Parathyroid adenoma (tissue), 2 donors: ENCODE measurements around the gene LPP.

ENCODE experiments used
- H2AFZ ChIP-seq: fragments of 300-600 bp; sonication (generic); one replicate; pipeline ENCODE4 v1.7.0; 2017; ENCODE audit warnings: antibody characterized with exemption, mild to moderate bottlenecking
- H3K27ac ChIP-seq: fragments of 300-600 bp; sonication (generic); one replicate; pipeline ENCODE4 v1.7.0; 2017
- H3K27me3 ChIP-seq: fragments of 300-600 bp; sonication (generic); one replicate; pipeline ENCODE4 v1.7.0; 2017; ENCODE audit warnings: low read length; ENCODE audit not compliant: control insufficient read depth, insufficient read depth
- H3K36me3 ChIP-seq: fragments of 300-600 bp; sonication (generic); one replicate; pipeline ENCODE4 v1.7.0; 2017; ENCODE audit warnings: low read length; ENCODE audit not compliant: control insufficient read depth, insufficient read depth
- H3K4me1 ChIP-seq: fragments of 300-600 bp; sonication (generic); one replicate; pipeline ENCODE4 v1.7.0; 2017; ENCODE audit warnings: control low read depth
- H3K4me2 ChIP-seq: fragments of 300-600 bp; sonication (generic); one replicate; pipeline ENCODE4 v1.7.0; 2017; ENCODE audit warnings: low read length
- H3K4me3 ChIP-seq: fragments of 300-600 bp; sonication (generic); one replicate; pipeline ENCODE4 v1.7.0; 2017; ENCODE audit warnings: low read depth, low read length
- H3K79me2 ChIP-seq: fragments of 300-600 bp; sonication (generic); one replicate; pipeline ENCODE4 v1.7.0; 2017; ENCODE audit warnings: control low read depth
- H3K9ac ChIP-seq: fragments of 300-600 bp; sonication (generic); one replicate; pipeline ENCODE4 v1.7.0; 2017; ENCODE audit warnings: mild to moderate bottlenecking
- H3K9me3 ChIP-seq: fragments of 300-600 bp; sonication (generic); one replicate; pipeline ENCODE4 v1.7.0; 2017; ENCODE audit warnings: low read length; ENCODE audit not compliant: control insufficient read depth
- CTCF ChIP-seq: fragments of 300-600 bp; sonication (generic); IDR thresholded peaks from one replicate; pipeline ENCODE4 v1.7.0; 2017; ENCODE audit warnings: antibody characterized with exemption, mild to moderate bottlenecking
- donor health status: primary hyperparathyroidism.

Gene LPP

GRCh38 chr3:188431040-188431439 lies 277.1 kb downstream of the LPP start:
- Histone ChIP-seq H3K4me3 (no peak overlapping the region), H3K36me3 (no peaks in the 10 kb centered on the region), H2AFZ (no peak overlapping the region), H3K79me2 (peaks cover 2% of the 10 kb centered on the region), H3K9ac (no peak overlapping the region), H3K4me2 (no peak overlapping the region), H3K27me3 (no peaks in the 10 kb centered on the region), H3K27ac (no peak overlapping the region), H3K4me1 (peaks cover 3% of the 10 kb centered on the region), H3K9me3 (no peaks in the 10 kb centered on the region)
- no peak for TF ChIP-seq CTCF

- Histone ChIP-seq H3K79me2 (peaks cover 2% of the 10 kb centered on the region), H3K36me3 (no peaks in the 10 kb centered on the region), H3K9ac (no peak overlapping the region), H3K4me3 (no peak overlapping the region), H3K4me2 (no peak overlapping the region), H3K4me1 (peaks cover 3% of the 10 kb centered on the region), H3K27me3 (no peaks in the 10 kb centered on the region), H3K27ac (no peak overlapping the region), H2AFZ (no peak overlapping the region), H3K9me3 (no peaks in the 10 kb centered on the region)
- TF ChIP-seq CTCF: no peak
These were observed 277.6 kb downstream of the LPP start for GRCh38 chr3:188431553-188431952.

GRCh38 chr3:188432802-188433520 lies 279.0 kb downstream of the LPP start:
- no peak overlapping the region for H3K9ac ChIP-seq
- H3K36me3 ChIP-seq: no peaks in the 10 kb centered on the region
- no peak overlapping the region for H2AFZ ChIP-seq
- H3K4me3 ChIP-seq: no peak overlapping the region
- H3K9me3 ChIP-seq: no peaks in the 10 kb centered on the region
- no peak for TF ChIP-seq CTCF
- no peak overlapping the region for H3K4me2 ChIP-seq
- peaks cover 3% of the 10 kb centered on the region for H3K4me1 ChIP-seq
- H3K27ac ChIP-seq: no peak overlapping the region
- no peaks in the 10 kb centered on the region for H3K79me2 ChIP-seq
- H3K27me3 ChIP-seq: no peaks in the 10 kb centered on the region

- H3K4me1 ChIP-seq: peaks cover 3% of the 10 kb centered on the region
- TF ChIP-seq CTCF: no peak
- H3K36me3 ChIP-seq: no peaks in the 10 kb centered on the region
- H3K4me3 ChIP-seq: no peak overlapping the region
- H3K9ac ChIP-seq: no peak overlapping the region
- H3K79me2 ChIP-seq: no peaks in the 10 kb centered on the region
- no peak overlapping the region for H3K4me2 ChIP-seq
- H3K27ac ChIP-seq: no peak overlapping the region
- no peaks in the 10 kb centered on the region for H3K9me3 ChIP-seq
- no peaks in the 10 kb centered on the region for H3K27me3 ChIP-seq
- no peak overlapping the region for H2AFZ ChIP-seq
These were observed 279.7 kb downstream of the LPP start for GRCh38 chr3:188433521-188434150.

- no peak for TF ChIP-seq CTCF
- no peaks in the 10 kb centered on the region for H3K79me2 ChIP-seq
- no peaks in the 10 kb centered on the region for H3K36me3 ChIP-seq
- H3K9ac ChIP-seq: no peak overlapping the region
- H3K4me2 ChIP-seq: no peak overlapping the region
- no peak overlapping the region for H3K4me3 ChIP-seq
- H3K27me3 ChIP-seq: no peaks in the 10 kb centered on the region
- no peak overlapping the region for H3K27ac ChIP-seq
- H3K4me1 ChIP-seq: peaks cover 3% of the 10 kb centered on the region
- no peaks in the 10 kb centered on the region for H3K9me3 ChIP-seq
- H2AFZ ChIP-seq: no peak overlapping the region
These were observed 280.6 kb downstream of the LPP start for GRCh38 chr3:188434594-188434993.
